Measurements from ENCODE around the gene CACNA2D3.
"Not testable (repeated sequence)": the region's sequence is repeated elsewhere in the genome, so short reads cannot be mapped to it uniquely, and the experiment has no call there.

CACNA2D3 gene

GRCh38 chr3:54122324-54123002, at the start of gene CACNA2D3:
TSS of gene CACNA2D3 (plus strand) at chr3:54122552.
- in situ Hi-C loops (cut with HindIII; ENCODE audit: low sequenced_read_pairs), result no loop called here

DNA sequence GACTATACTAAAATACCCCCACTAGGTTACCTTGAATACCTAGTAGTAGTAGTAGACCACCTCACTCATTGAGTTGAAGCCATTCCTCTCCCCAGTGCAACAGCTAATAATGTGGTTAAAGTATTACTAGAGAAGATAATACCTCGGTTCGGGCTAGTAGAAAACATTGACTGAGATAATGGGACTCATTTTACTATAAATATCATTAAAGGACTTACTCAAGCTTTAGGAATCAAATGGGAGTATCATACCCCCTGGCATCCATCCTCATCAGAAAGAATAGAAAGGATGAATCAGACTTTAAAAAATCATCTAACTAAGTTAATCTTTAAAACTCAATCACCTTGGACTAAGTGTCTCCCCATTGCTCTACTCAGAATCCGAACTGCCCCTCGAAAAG, 49.0 kb upstream of the CACNA2D3 start:
- in situ Hi-C loops (cut with HindIII; ENCODE audit: low sequenced_read_pairs), result no loop called here

DNA sequence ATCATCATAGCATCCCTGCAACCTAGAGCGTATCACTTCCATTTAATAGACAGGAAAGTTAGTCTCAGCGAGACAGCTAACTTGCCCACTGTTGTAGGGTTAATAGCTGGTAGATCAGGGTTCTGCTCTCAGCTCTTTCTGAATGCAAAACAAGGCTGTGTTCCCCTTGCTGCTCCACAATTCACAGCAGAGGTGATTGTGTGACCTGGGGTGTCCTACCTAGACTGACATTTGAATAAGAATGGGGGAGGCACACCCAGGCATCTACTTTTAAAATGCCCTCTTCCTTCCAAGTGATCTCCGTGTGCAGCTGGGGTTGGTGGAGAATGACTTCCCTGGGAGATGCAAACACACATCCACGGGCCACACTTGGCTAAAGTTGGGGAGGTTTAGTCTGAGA, 43.0 kb upstream of the CACNA2D3 start:
- in situ Hi-C loops (cut with HindIII; ENCODE audit: low sequenced_read_pairs), result loop anchor here (5.0 kb wide), 1 partner anchor 78 kb away; no protein-coding TSS in a partner anchor

DNA sequence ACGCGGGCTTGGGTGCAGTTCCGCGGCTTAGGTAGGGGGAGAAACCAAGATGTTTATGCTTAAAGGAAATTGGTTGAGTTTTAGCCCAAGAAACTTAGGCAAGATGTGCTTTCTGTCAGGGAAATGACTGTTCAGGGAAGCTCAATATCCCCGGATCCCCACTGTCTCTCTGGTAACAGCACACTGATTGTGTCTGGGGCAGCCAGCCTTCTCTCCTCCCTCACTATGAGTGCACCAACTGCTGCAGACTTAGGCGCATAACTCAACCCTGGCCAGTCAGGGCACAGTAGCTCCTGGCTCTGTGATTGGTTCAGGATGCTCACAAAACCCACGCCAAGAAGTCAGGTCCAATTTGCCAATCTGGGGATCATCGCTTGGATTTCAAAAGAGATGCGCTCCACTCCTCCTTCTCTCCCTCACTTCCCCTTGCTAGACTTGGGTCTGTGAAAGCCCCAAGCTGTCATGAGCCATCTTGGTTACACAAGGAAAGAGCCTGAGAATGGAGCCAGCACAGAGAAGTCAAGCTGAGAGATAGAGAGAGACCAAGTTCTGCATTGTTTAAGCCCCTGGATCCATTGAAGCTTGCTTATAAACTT, 42.5 kb upstream of the CACNA2D3 start:
- in situ Hi-C loops (cut with HindIII; ENCODE audit: low sequenced_read_pairs), result loop anchor here (5.0 kb wide), 1 partner anchor 77 kb away; no protein-coding TSS in a partner anchor

DNA sequence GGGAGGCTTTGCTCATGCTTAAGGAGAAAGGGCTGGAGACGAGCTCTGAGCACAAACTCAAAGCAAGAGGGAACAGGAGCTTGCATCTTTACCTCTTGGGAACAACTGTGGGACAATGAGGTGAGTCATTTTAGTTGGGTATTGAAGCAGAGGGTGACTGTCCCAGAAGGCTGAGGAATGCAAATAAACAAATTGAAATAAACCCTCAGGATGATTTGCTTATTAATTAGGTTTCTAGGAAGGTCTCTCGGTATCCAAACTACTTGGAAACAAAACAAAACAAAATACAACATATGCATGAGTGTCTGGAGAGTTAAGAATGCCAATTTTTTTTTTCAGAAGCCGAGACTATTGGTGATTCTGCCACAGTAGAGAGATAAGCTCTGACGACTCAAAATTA, 38.4 kb upstream of the CACNA2D3 start:
- in situ Hi-C loops (cut with HindIII; ENCODE audit: low sequenced_read_pairs), result no loop called here

- in situ Hi-C loops (cut with HindIII; ENCODE audit: low sequenced_read_pairs), result no loop called here
These were observed 36.4 kb upstream of the CACNA2D3 start for GRCh38 chr3:54085936-54086335.

DNA sequence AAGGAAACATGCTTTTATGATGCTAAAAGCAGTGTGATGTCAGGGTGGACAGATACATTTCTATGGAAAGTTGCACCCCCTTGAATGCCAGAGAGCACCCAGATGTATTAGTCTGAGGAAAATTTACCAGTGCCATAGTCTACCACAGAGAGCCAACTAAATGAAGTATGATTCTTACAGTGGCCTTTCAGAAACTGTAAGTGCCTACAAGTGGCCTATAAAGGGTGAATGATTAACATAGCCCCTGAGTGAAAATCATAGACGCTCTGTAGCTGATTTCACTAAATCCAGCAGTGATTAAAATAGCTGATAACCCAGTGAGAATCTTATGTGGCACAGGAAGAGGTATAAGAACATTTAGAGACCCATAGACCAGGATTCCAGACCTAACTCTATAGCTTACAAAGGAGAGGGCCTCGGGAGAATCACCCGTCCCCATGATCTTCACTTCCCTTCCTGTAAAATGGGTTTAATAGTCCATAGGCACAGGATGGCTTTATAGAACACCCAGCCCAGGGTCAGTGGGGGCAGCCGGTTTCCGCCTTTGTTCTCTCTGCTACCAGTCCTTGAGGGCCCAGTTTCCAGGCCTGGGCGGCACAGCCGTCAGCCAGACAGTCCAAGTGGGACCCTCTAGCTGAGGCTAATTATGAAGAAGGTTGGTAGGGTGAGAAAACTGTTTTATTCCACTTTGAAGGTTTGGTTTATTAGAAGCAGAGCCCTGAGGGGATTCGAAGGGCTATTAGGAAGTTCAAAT, 35.5 kb upstream of the CACNA2D3 start:
- in situ Hi-C loops (cut with HindIII; ENCODE audit: low sequenced_read_pairs), result no loop called here

DNA sequence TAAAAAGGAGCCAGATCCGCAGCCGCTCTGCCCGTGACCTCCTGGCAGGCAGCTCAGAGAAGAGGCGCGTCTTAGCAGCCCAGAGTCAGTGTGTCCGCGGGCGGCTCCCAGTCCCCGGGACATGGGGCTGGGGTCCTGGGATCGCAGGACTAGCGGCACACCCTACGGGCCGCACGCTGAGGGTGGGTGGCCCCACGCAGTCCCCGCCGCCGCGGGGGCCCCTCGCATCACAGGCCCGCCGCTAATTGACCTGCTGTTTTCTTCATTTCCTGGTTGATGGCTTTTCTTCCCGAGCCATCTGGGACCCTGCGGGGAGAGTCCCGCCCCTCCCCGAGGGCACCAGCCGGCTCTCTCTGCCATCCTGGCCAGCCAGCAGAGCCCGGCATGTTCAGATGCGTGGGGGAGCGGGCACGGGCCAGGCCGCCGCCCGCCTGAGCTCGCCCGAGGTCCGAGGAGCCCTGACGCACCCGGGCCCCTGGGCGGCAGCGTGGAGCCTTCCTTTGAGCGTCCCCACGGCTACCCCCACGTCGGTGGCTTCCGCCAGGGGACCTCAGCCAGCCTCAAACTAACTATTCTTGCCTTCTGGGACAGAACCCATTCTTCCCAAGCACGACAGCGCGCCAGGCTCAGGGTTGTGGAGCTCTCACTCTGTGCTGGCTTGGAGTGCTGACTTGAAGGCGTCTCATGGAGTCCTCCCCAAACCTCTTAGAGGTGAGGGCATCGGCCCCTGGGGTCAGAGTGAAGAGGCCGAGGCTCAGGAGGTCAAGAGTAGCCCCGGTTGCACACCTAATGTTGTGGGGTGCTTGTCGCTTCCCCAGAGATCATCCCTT, 34.6 kb upstream of the CACNA2D3 start:
- in situ Hi-C loops (cut with HindIII; ENCODE audit: low sequenced_read_pairs), result no loop called here

- in situ Hi-C loops (cut with HindIII; ENCODE audit: low sequenced_read_pairs), result no loop called here
These were observed 28.7 kb upstream of the CACNA2D3 start for GRCh38 chr3:54093491-54094248.

DNA sequence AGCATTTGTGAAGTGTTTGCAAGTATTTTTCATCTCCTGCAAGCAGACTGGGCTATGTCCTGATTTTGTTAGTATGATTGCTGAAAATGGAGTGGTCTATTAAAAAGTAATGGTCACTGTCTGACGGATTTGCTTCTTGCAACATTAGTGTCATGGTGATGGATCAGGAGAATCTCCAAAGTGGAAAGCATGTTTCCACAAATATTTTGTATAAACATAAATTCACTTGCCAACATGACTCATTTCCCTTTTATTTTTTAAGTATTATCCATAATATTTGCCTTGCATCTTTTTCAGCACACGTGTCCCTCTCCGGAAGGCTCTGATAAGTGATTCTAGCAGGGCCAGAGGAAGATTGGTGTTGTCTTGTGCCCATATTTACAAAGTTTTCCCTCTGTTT, 27.4 kb upstream of the CACNA2D3 start:
- in situ Hi-C loops (cut with HindIII; ENCODE audit: low sequenced_read_pairs), result no loop called here

- in situ Hi-C loops (cut with HindIII; ENCODE audit: low sequenced_read_pairs), result no loop called here
These were observed 23.0 kb upstream of the CACNA2D3 start for GRCh38 chr3:54099381-54099780.

GRCh38 chr3:54104084-54104483, 18.3 kb upstream of the CACNA2D3 start:
- in situ Hi-C loops (cut with HindIII; ENCODE audit: low sequenced_read_pairs), result no loop called here

DNA sequence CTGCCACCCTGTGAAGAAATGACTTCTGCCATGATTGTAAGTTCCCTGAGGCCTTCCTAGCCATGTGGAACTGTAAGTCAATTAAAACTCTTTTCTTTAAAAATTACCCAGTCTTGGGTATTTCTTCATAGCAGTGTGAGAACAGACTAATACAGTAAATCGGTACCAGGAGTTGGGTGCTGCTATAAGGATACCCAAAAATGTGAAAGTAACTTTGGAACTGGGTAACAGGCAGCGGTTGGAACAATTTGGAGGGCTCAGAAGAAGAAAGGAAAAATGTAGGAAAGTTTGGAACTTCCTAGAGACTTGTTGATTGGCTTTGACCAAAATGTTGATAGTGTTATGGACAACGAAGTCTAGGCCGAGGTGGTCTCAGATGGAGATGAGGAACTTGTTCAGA, 6.2 kb upstream of the CACNA2D3 start:
- in situ Hi-C loops (cut with HindIII; ENCODE audit: low sequenced_read_pairs), result not testable (repeated sequence)

DNA sequence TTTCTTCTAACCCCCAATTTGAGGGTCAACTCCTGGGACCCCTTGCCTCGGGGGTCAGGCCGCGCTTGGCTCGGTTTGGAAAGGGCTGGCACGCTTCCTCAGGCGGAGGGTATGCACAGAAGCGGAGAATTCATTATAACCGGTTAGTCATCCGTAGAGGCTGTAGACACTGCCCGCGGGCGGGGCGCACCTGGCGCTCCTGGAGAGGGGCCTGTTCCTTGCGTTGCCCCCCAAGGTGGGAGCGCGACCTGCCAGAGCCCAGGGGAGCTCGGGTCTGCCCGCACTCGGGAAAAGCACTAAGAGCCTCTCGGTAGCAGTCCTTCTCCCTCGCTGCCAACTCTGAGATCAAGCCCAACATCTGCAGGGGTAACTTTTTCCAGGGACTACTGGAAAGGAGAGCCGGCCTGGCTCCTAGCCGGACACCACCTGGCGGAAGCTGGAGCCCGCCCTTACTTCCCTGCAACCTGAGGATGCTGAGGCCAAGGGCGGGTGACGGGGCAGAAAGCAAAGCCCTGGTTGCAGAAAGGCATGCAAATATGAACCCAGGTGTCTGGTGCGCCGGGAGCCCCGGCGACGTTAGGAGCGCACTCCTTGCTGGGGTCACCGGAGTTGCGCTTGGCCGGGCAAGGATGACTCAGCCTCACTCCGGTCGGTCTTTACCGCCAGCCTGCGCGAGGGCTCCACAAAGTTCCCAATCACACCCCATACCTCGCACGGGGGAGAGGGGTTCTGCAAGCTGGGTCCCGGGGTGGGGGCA, 1.5 kb upstream of the CACNA2D3 start:
- in situ Hi-C loops (cut with HindIII; ENCODE audit: low sequenced_read_pairs), result no loop called here

DNA sequence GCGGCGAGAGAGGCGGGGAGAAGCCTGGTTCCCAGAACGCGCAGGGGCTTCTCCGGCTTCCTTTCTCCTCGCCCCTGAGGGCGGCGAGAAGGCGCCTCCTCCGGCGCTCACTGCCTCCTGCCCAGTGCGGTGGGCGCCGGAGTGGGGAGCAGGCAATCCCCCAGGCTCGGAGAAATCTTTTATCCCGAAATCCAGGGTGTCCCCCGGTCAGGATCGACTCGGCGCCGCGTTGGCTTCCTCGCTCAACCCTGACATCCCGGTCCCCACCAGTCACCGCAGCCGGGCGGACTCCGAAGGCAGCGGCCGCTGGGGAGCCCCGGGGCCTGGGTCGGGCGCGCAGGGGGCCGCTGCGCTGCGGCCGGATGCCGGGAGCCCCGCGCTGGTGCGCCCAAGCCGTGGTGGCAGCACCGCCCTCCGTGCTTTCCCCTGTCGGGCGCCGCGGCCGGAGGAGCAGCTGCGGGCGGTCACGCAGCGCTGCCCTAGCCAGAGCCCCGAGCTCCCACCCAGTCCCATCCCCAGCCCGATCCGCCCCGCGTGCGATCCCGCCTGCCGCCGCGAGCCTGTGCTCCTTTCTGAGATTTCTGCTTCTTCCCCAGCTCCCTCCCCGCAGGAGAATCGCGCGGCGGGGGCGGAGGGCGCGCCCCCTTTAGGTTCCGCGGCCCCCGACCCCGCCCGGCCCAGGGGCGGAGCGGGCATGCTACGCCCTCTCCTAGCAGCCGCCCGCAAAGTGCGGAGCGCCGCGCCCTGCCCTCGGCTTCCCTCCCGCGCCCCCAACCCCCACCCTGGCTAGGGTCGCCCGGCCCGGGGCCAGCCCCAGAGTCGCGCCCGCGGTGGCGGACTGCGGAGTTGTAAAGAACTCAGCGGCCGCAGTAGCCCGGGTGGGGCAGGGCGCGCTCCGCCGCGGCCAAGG, 683 bp upstream of the CACNA2D3 start:
- in situ Hi-C loops (cut with HindIII; ENCODE audit: low sequenced_read_pairs), result no loop called here

- in situ Hi-C loops (cut with HindIII; ENCODE audit: low sequenced_read_pairs), result no loop called here
These were observed 837 bp downstream of the CACNA2D3 start for GRCh38 chr3:54123003-54123775.

DNA sequence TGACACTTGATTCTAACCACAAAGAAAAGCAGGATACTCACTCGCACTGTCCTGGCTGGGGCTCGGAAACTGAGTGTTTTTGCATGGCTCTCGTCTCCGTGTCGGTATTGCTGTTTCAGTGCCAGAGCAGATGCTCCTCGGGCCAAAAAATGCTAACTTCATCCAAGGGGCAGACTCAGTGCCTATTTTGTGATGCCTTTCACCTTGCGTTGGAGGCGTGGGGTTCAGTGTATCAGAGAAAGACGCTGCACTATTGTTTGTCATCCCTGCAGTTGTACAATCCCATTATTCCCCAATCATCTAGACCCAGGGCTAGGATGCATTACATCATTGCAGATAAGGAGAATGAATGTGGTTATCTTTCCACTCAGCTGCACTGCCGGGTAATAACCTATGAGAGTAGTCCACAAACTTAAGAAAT, 1.4 kb downstream of the CACNA2D3 start:
- in situ Hi-C loops (cut with HindIII; ENCODE audit: low sequenced_read_pairs), result no loop called here

DNA sequence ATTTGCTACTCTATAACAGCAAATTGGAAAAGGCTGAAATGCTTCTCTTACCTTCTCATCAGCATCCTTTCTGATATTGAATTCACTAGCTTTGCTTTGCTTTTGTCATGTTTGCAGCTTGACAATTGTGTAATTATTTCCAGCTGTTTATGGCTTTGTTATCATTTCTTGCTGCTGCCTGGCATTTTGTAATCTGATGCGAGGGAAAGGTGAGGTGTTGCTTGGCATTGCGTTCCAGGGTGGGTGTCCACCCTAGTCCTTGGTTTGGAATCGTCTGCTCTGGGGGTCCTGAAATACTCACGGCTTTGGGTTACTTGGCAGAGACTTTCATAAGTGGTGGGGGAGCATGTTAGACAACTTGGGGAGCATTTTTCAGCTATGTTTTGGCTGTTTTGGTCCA, 2.9 kb downstream of the CACNA2D3 start:
- in situ Hi-C loops (cut with HindIII; ENCODE audit: low sequenced_read_pairs), result no loop called here

Measured in endothelial cell of hepatic sinusoid (primary cell).